ENCODE data around the gene PAX5.

PAX5 gene

GRCh38 chr9:36985769-36986467 lies 48.1 kb downstream of the PAX5 start:
- DNase-seq, result no peak

- no peak for DNase-seq
Observed at GRCh38 chr9:36985061-36985768, 48.9 kb downstream of the PAX5 start.

GRCh38 chr9:36980148-36980974 lies 53.7 kb downstream of the PAX5 start:
- DNase-seq, result peak; percentile 62 to 81

- peak in 1 of 2 experiments; percentile 65 for DNase-seq
Observed at GRCh38 chr9:36976371-36977030, 57.6 kb downstream of the PAX5 start.

- DNase-seq, result no peak
Observed at GRCh38 chr9:36974731-36975130, 59.3 kb downstream of the PAX5 start.

GRCh38 chr9:36971935-36972488 lies 62.1 kb downstream of the PAX5 start:
- DNase-seq, result no peak

- no peak for DNase-seq
Observed at GRCh38 chr9:36970007-36970888, 63.8 kb downstream of the PAX5 start.

GRCh38 chr9:36969216-36969771 lies 64.8 kb downstream of the PAX5 start:
- DNase-seq, result no peak

- DNase-seq, result no peak
Observed at GRCh38 chr9:36968574-36969215, 65.4 kb downstream of the PAX5 start.

- no peak for DNase-seq
Observed at GRCh38 chr9:36967997-36968396, 66.1 kb downstream of the PAX5 start.

- no peak for DNase-seq
Observed at GRCh38 chr9:36966371-36967097, 67.5 kb downstream of the PAX5 start.

GRCh38 chr9:36964791-36965190 lies 69.3 kb downstream of the PAX5 start:
- DNase-seq, result no peak

GRCh38 chr9:36963346-36963745 lies 70.7 kb downstream of the PAX5 start:
- DNase-seq, result no peak

- DNase-seq, result no peak
Observed at GRCh38 chr9:36962691-36963090, 71.4 kb downstream of the PAX5 start.

GRCh38 chr9:36961561-36962325 lies 72.3 kb downstream of the PAX5 start:
- DNase-seq, result no peak

GRCh38 chr9:36961051-36961450 lies 73.0 kb downstream of the PAX5 start:
- no peak for DNase-seq

- no peak for DNase-seq
Observed at GRCh38 chr9:36960575-36960955, 73.5 kb downstream of the PAX5 start.

GRCh38 chr9:36959681-36960574 lies 74.1 kb downstream of the PAX5 start:
- no peak for DNase-seq
